ENCODE data around the gene XKR3.

Gene XKR3

DNA sequence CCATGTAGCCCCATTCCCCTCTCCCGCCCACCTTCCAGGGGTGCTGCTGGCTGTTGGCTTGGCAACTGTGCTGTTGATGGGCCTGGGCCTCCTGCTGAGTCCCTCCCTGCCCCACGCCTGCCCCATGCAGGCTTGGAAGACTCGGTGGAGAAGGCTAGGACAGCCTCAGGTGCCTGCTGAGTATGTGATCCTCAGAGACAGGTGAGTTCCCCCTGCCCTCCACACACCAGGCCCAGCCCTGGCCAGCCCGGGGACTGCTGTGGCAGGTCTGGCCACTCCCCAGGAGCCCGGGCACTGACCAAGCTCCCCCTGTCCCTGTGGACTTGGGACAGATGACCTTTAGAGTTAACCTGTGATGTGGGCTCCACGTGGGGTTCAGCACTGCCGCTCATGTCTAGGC, 20.7 kb upstream of the XKR3 start:
- H3K9me3 ChIP-seq (ENCODE audit: insufficient read depth, low read length), result peaks cover 14% of the 10 kb centered on the region; the same call in 1 of the 2 replicates
- H3K9ac ChIP-seq (ENCODE audit: insufficient read length, low read depth), result no peak overlapping the region
- H3K4me1 ChIP-seq (ENCODE audit: insufficient read depth, insufficient read length), result no peaks in the 10 kb centered on the region
- no peak for TF ChIP-seq YY1 (IDR thresholded peaks at IDR 0.05; ENCODE audit: insufficient read depth, insufficient read length)
- TF ChIP-seq SUZ12 (IDR thresholded peaks at IDR 0.05; ENCODE audit: extremely low read depth, insufficient read depth, insufficient read length), result no peak
- TF ChIP-seq ZNF274 (IDR thresholded peaks at IDR 0.05; ENCODE audit: low read depth, low read length), result no peak
- no peak for DNase-seq (ENCODE audit: low read depth, low spot score)
- no peaks in the 10 kb centered on the region for H3K27me3 ChIP-seq (ENCODE audit: insufficient read depth, insufficient read length)
- H3K4me3 ChIP-seq (ENCODE audit: insufficient read length, low read depth), result no peak overlapping the region
- H3K36me3 ChIP-seq (ENCODE audit: insufficient read depth, insufficient read length, low read length), result no peaks in the 10 kb centered on the region

DNA sequence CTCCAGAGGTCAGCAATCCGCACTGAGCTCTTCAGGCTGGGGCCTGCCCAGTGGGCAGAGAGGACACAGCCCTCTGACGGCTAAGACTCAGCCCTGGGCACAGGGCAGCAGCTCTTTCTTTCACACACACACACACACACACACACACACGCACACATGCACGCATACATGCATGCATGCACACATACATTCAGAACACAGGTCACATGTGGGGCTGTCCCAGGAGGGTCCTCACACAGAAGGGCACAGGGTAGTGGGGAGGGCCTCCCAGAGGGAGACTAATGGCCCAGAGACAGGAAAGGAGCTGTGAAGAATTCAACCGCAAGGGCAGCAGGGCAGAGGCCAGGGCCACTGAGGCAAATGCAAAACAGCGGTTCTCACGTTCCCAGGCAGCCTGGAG, 20.3 kb upstream of the XKR3 start:
- H3K36me3 ChIP-seq (ENCODE audit: insufficient read depth, insufficient read length, low read length), result no peaks in the 10 kb centered on the region
- no peaks in the 10 kb centered on the region for H3K4me1 ChIP-seq (ENCODE audit: insufficient read depth, insufficient read length)
- no peak overlapping the region for H3K9ac ChIP-seq (ENCODE audit: insufficient read length, low read depth)
- TF ChIP-seq ZNF274 (IDR thresholded peaks at IDR 0.05; ENCODE audit: low read depth, low read length) (no peak), YY1 (IDR thresholded peaks at IDR 0.05; ENCODE audit: insufficient read depth, insufficient read length) (no peak), SUZ12 (IDR thresholded peaks at IDR 0.05; ENCODE audit: extremely low read depth, insufficient read depth, insufficient read length) (no peak)
- no peak for DNase-seq (ENCODE audit: low read depth, low spot score)
- no peak overlapping the region for H3K4me3 ChIP-seq (ENCODE audit: insufficient read length, low read depth)
- H3K27me3 ChIP-seq (ENCODE audit: insufficient read depth, insufficient read length), result no peaks in the 10 kb centered on the region
- H3K9me3 ChIP-seq (ENCODE audit: insufficient read depth, low read length), result peaks cover 14% of the 10 kb centered on the region; the same call in 1 of the 2 replicates

DNA sequence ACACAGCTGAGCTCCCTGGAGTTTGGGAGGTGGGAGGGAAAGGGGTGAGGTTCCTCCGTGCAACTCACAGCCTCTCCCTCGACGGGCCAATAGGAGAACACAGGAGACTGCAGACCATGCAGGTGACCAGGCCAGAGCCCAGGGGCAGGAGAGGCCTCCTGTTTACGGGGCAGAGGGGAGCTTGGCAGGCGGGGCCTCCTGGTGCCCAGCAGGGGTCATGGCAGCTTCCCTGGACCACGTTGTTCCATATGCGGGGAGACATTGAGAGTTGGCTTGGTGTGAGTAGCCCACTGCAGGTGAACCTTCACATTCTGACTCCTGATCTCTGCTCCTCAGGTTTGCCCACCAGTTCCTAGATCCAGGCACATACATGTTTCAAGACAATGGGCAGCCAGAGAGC, 19.3 kb upstream of the XKR3 start:
- H3K9me3 ChIP-seq (ENCODE audit: insufficient read depth, low read length), result peaks cover 14% of the 10 kb centered on the region; the same call in 1 of the 2 replicates
- H3K27me3 ChIP-seq (ENCODE audit: insufficient read depth, insufficient read length), result no peaks in the 10 kb centered on the region
- H3K9ac ChIP-seq (ENCODE audit: insufficient read length, low read depth), result no peak overlapping the region
- H3K36me3 ChIP-seq (ENCODE audit: insufficient read depth, insufficient read length, low read length), result no peaks in the 10 kb centered on the region
- DNase-seq (ENCODE audit: low read depth, low spot score), result no peak
- no peak for TF ChIP-seq YY1 (IDR thresholded peaks at IDR 0.05; ENCODE audit: insufficient read depth, insufficient read length)
- H3K4me1 ChIP-seq (ENCODE audit: insufficient read depth, insufficient read length), result no peaks in the 10 kb centered on the region
- no peak overlapping the region for H3K4me3 ChIP-seq (ENCODE audit: insufficient read length, low read depth)

DNA sequence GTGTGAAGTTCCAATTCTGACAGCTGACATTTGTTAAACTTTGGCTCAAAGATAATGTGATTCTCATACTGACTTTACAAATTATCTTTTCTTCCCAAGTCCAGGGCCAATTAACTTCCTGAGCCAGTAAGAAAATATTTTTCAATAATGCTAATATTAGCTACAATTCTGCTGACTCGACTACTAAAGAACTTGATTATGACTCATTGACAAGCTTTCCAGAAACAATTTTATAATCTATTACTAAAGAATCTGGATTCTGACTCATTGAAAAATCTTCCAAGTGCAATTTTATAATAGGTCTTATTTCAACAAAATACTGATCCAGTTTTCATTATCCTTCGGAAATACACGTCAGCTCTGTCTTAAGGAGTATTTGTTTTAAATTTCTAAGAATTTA, 12.9 kb upstream of the XKR3 start:
- Histone ChIP-seq H3K9ac (ENCODE audit: insufficient read length, low read depth) (no peak overlapping the region), H3K9me3 (ENCODE audit: insufficient read depth, low read length) (no peaks in the 10 kb centered on the region), H3K36me3 (ENCODE audit: insufficient read depth, insufficient read length, low read length) (no peaks in the 10 kb centered on the region), H3K27me3 (ENCODE audit: insufficient read depth, insufficient read length) (no peaks in the 10 kb centered on the region), H3K4me1 (ENCODE audit: insufficient read depth, insufficient read length) (no peaks in the 10 kb centered on the region), H3K4me3 (ENCODE audit: insufficient read length, low read depth) (no peak overlapping the region)
- no peak for DNase-seq (ENCODE audit: low read depth, low spot score)
- TF ChIP-seq ZNF274 (IDR thresholded peaks at IDR 0.05; ENCODE audit: low read depth, low read length) (no peak), SUZ12 (IDR thresholded peaks at IDR 0.05; ENCODE audit: extremely low read depth, insufficient read depth, insufficient read length) (no peak), YY1 (IDR thresholded peaks at IDR 0.05; ENCODE audit: insufficient read depth, insufficient read length) (no peak)

DNA sequence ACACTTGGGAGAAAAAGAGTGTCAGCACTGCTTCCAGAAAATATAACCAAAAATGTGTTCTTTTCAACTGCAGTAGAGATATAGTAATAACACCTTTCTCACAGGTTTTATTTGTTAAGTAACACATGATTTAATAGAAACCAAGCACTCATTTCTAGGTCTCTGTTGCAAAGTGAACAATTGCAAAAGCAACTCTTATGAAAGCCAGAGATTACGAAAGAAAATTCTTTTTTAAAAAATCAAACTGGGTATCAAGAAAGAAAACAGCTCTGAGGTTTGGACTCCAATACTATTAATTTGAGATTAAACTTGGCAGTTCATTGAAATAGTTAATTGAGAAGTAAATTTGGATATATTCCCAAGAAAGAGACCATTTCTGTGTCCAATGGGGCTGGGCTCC, 9.8 kb upstream of the XKR3 start:
- Histone ChIP-seq H3K27me3 (ENCODE audit: insufficient read depth, insufficient read length) (no peaks in the 10 kb centered on the region), H3K4me3 (ENCODE audit: insufficient read length, low read depth) (no peak overlapping the region), H3K9me3 (ENCODE audit: insufficient read depth, low read length) (no peaks in the 10 kb centered on the region), H3K4me1 (ENCODE audit: insufficient read depth, insufficient read length) (no peaks in the 10 kb centered on the region), H3K9ac (ENCODE audit: insufficient read length, low read depth) (no peak overlapping the region), H3K36me3 (ENCODE audit: insufficient read depth, insufficient read length, low read length) (no peaks in the 10 kb centered on the region)
- no peak for DNase-seq (ENCODE audit: low read depth, low spot score)
- no peak for TF ChIP-seq ZNF274 (IDR thresholded peaks at IDR 0.05; ENCODE audit: low read depth, low read length)
- no peak for TF ChIP-seq YY1 (IDR thresholded peaks at IDR 0.05; ENCODE audit: insufficient read depth, insufficient read length)
- TF ChIP-seq SUZ12 (IDR thresholded peaks at IDR 0.05; ENCODE audit: extremely low read depth, insufficient read depth, insufficient read length), result no peak

- Histone ChIP-seq H3K9ac (ENCODE audit: insufficient read length, low read depth) (no peak overlapping the region), H3K27me3 (ENCODE audit: insufficient read depth, insufficient read length) (no peaks in the 10 kb centered on the region), H3K9me3 (ENCODE audit: insufficient read depth, low read length) (no peaks in the 10 kb centered on the region), H3K4me1 (ENCODE audit: insufficient read depth, insufficient read length) (no peaks in the 10 kb centered on the region), H3K36me3 (ENCODE audit: insufficient read depth, insufficient read length, low read length) (no peaks in the 10 kb centered on the region), H3K4me3 (ENCODE audit: insufficient read length, low read depth) (no peak overlapping the region)
- TF ChIP-seq ZNF274 (IDR thresholded peaks at IDR 0.05; ENCODE audit: low read depth, low read length) (no peak), YY1 (IDR thresholded peaks at IDR 0.05; ENCODE audit: insufficient read depth, insufficient read length) (no peak), SUZ12 (IDR thresholded peaks at IDR 0.05; ENCODE audit: extremely low read depth, insufficient read depth, insufficient read length) (no peak)
- DNase-seq (ENCODE audit: low read depth, low spot score), result no peak
Observed at GRCh38 chr22:16831257-16831656, 6.0 kb upstream of the XKR3 start.

GRCh38 chr22:16829985-16830384, 4.8 kb upstream of the XKR3 start:
- Histone ChIP-seq H3K36me3 (ENCODE audit: insufficient read depth, insufficient read length, low read length) (no peaks in the 10 kb centered on the region), H3K27me3 (ENCODE audit: insufficient read depth, insufficient read length) (no peaks in the 10 kb centered on the region), H3K9ac (ENCODE audit: insufficient read length, low read depth) (no peak overlapping the region), H3K4me1 (ENCODE audit: insufficient read depth, insufficient read length) (no peaks in the 10 kb centered on the region), H3K4me3 (ENCODE audit: insufficient read length, low read depth) (no peak overlapping the region), H3K9me3 (ENCODE audit: insufficient read depth, low read length) (no peaks in the 10 kb centered on the region)
- TF ChIP-seq YY1 (IDR thresholded peaks at IDR 0.05; ENCODE audit: insufficient read depth, insufficient read length) (no peak), ZNF274 (IDR thresholded peaks at IDR 0.05; ENCODE audit: low read depth, low read length) (no peak), SUZ12 (IDR thresholded peaks at IDR 0.05; ENCODE audit: extremely low read depth, insufficient read depth, insufficient read length) (no peak)
- no peak for DNase-seq (ENCODE audit: low read depth, low spot score)

- Histone ChIP-seq H3K9me3 (ENCODE audit: insufficient read depth, low read length) (no peaks in the 10 kb centered on the region), H3K27me3 (ENCODE audit: insufficient read depth, insufficient read length) (no peaks in the 10 kb centered on the region), H3K4me3 (ENCODE audit: insufficient read length, low read depth) (no peak overlapping the region), H3K36me3 (ENCODE audit: insufficient read depth, insufficient read length, low read length) (no peaks in the 10 kb centered on the region), H3K4me1 (ENCODE audit: insufficient read depth, insufficient read length) (no peaks in the 10 kb centered on the region), H3K9ac (ENCODE audit: insufficient read length, low read depth) (no peak overlapping the region)
- no peak for DNase-seq (ENCODE audit: low read depth, low spot score)
- no peak for TF ChIP-seq YY1 (IDR thresholded peaks at IDR 0.05; ENCODE audit: insufficient read depth, insufficient read length)
- no peak for TF ChIP-seq ZNF274 (IDR thresholded peaks at IDR 0.05; ENCODE audit: low read depth, low read length)
- no peak for TF ChIP-seq SUZ12 (IDR thresholded peaks at IDR 0.05; ENCODE audit: extremely low read depth, insufficient read depth, insufficient read length)
Observed at GRCh38 chr22:16828876-16829275, 3.7 kb upstream of the XKR3 start.
